ENCODE data around the gene SLC6A2.

- TF ChIP-seq CTCF (IDR thresholded peaks at IDR 0.05) (no peak), EZH2phosphoT487 (IDR thresholded peaks at IDR 0.05) (no peak), EZH2 (IDR thresholded peaks at IDR 0.05) (no peak)
Measured at GRCh38 chr16:55647798-55648197, 8.0 kb upstream of the SLC6A2 start.

Measured in neural progenitor cell (in vitro differentiated cells).